ENCODE results near the gene TMPRSS11F.

GRCh38 chr4:68021185-68021584 is 108.5 kb downstream of the TMPRSS11F start:
- no peak for TF ChIP-seq EZH2 (IDR thresholded peaks at IDR 0.05; ENCODE audit: borderline replicate concordance, low read length)
- TF ChIP-seq, protein P1, sequence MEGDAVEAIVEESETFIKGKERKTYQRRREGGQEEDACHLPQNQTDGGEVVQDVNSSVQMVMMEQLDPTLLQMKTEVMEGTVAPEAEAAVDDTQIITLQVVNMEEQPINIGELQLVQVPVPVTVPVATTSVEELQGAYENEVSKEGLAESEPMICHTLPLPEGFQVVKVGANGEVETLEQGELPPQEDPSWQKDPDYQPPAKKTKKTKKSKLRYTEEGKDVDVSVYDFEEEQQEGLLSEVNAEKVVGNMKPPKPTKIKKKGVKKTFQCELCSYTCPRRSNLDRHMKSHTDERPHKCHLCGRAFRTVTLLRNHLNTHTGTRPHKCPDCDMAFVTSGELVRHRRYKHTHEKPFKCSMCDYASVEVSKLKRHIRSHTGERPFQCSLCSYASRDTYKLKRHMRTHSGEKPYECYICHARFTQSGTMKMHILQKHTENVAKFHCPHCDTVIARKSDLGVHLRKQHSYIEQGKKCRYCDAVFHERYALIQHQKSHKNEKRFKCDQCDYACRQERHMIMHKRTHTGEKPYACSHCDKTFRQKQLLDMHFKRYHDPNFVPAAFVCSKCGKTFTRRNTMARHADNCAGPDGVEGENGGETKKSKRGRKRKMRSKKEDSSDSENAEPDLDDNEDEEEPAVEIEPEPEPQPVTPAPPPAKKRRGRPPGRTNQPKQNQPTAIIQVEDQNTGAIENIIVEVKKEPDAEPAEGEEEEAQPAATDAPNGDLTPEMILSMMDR (conservative IDR thresholded peaks at IDR 0.05 in 1 of 2, IDR thresholded peaks at IDR 0.05 in 1 of 2; ENCODE audit: extremely low read depth in 1 of 2, insufficient read depth in 1 of 2, low read depth in 1 of 2, low read length in 2 of 2): no peak

Measured in mammary epithelial cell (primary cell).